Activated CD4-positive, CD25-positive, alpha-beta regulatory T cell treated with anti-CD3 and anti-CD28 coated beads, Interleukin-2, amount 50 U/mL, for 24 hours (primary cell): Measurements from ENCODE around the gene NIPAL3.
"Not testable (repeated sequence)": the region's sequence is repeated elsewhere in the genome, so short reads cannot be mapped to it uniquely, and the experiment has no call there.

Experiments used
- ATAC-seq, 2 donors: fragments of 150-1000 bp; cut with Tn5 transposase; one replicate each; pipeline ENCODE4 v1.10.0; 2021; ENCODE audit warnings: mild to moderate bottlenecking in 1 of 2, moderate library complexity in 1 of 2

The NIPAL3 gene

DNA sequence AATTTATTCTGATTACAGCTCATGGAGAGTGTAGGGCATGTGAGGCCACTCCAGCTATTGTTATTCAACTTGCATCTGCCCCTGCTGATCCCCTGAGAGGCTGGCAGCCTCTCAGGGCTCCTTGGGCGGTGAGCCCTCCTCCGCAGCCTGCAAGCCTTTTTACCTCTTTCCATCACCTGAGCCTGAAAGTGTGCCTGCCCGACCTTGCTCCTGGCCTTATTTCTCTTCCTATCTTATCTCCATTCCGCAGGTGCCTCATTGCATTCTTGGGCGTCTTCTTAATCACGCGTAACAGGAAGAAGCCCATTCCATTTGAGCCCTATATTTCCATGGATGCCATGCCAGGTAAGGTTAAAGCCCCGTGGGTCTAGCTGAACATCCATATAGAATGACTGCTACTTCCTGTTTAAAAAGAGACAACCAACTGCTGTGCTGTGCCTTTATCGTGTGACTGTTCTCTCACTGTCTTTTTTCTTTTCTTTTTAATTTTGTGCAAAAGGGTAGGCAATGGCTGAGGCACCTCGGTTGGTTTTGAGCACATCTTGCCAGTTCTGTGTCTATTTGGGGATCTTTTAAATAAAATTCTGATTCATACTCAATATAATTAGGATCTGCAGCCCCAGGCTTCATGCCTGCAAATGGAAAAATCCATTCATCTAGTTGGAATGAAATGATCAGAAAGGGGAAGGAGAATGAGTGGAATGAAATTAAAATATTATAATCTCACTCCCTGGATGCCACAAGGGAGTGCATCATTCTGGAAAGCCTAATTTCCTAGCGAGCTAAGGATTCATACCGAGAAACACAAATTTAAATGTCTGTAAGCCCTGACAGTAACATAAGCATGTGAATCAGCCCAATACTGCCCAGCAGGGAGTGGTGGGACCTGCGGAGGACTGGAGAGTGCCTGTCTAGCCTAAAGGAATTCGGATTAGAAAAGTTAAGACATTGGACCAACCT lies 48.5 kb downstream of the NIPAL3 start:
- ATAC-seq, result no peak

DNA sequence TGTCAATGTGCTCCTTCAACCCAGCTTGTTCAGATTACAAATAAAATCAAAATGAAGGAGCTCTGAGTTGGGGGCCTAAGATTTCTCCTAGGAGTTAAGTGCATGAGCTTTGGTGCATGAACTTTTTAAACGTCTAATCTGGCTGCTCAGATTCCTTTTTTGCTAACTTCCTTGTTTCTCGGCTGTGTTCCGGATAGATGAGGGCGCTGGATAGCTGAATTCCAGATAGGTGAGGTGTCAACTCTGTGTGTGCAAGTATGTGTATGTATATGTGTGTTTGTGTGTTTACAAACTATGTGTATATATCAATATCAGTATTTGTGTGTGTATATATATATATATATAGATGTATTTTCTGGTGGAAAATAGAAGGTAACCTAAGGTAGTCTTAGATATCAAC lies 49.5 kb downstream of the NIPAL3 start:
- no peak for ATAC-seq

DNA sequence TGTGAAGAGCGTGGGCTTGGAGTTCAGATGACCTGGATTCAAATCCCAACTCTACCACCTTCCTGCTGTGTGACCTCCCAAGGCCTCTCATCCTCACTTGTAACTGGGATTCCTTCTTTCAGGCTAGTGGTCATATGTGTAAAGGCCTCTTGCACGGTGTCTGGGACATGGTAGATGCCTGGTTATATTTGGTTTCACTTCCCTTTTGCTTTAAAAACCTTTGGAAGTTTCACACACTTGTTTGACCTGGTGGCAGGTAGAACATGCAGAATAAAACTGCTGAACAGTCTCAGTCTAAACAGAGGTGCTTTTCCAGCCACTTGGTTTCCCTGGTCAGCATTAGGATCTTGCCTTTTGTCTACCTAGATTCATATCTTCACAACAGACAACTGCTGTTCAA lies 50.0 kb downstream of the NIPAL3 start:
- ATAC-seq, result no peak

DNA sequence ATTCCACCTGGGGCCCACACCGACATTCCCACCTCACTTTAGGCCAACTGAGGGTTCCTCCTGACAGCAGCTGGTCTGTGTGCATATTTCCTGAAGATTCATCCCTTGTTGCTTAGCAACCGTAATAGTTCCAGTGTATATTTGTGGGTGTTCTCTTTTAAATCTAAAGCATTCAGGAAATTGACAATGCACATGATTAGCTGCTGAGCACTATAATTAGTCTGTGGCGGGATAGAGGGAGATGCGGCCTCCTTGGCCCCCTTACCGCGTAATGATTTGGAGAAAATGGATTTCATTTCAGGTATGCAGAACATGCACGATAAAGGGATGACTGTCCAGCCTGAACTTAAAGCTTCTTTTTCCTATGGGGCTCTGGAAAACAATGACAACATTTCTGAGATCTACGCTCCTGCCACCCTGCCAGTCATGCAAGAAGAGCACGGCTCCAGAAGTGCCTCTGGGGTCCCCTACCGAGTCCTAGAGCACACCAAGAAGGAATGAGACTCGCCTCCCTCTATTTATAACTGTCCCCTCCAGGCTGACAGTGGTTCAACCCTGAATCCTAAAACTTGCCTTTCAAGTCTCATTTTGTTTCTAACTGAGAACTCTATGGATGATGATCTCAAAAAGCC lies 53.2 kb downstream of the NIPAL3 start:
- ATAC-seq, result no peak

DNA sequence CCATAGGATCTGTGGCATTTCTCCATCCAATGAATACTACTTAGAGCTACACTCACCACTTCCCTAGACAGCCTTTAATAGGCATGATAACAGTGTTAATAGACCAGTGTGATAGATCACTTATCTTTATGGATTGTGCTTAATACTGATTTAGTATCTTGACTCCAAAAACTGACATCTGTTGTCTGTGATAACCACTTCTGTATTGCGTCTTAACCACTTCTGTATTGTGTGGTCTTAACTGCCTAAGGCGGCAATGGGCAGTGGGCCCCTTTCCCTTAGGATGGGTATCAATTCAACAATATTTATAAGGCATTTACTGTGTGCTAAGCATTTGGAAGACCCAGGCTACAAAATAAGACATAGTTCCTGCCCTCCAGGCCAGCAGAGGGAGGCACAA lies 55.0 kb downstream of the NIPAL3 start:
- no peak for ATAC-seq

DNA sequence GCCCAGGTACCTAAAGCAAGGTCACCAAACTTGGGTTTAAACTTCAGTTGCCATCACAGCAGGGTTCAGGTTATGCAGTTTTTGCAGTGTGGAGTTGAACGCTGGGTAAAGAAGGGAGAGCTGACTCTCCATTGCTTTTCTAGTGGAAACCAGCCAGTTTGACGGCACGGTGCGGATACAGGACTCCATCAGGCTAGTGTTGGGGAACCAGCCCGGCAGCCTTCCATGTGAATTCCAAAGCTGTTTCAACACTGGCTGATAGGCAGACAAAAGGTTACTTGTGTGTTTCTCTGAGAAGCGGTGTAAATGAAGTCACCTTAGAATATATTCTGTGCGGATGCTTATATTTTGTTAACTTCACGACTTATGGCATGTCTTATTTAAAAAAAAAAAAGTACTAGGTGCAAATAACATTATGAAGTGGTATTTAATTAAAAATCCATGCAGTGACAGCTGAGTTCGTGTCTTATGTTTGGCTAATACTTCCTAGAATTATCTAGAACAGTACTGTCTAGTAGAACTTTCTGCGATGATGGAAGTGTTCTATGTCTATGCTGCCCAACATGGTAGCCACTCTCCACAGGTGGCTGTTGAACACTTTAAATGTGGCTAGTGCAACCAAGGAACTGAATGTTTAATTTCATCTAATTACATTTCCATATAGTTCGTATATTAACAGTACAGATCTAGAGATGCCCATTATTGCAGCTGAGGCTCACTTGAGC lies 57.1 kb downstream of the NIPAL3 start:
- no peak for ATAC-seq

DNA sequence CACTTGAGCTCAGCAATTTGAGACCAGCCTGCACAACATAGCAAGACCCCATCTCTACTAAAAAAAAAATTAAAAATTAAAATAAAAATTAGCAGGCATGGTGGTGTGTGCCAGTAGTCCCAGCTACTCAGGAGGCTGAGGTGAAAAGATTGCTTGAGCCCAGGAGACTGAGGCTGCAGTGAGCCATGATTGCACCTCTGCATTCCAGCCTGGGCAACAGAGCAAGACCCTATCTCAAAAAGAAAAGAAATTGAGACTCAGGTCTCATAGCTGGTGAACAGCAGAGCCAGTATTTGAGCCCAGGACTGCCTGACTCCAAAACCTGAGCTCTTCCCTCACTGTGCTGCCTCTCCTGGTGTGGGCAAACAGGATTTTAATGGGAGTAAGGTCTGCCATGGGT lies 58.6 kb downstream of the NIPAL3 start:
- ATAC-seq, result no peak

DNA sequence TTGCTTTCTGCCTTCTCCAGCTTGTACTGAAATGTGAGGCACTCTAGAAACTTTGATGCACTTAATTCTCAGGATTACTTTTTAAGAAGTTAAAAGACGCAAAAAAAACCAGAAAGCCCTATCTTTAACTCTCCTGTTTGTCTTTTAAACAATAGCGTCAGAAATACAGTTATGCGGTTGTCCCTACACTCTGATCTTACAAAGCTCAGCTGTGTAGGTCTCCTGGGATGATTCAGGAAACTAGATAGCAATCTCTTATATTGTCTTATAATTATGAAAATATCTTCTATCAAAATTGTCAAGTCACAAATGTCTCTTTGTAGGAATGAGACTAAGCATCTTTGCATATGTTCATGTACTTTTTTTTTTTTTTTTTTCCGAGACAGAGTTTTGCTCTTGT lies 60.1 kb downstream of the NIPAL3 start:
- ATAC-seq, result no peak

DNA sequence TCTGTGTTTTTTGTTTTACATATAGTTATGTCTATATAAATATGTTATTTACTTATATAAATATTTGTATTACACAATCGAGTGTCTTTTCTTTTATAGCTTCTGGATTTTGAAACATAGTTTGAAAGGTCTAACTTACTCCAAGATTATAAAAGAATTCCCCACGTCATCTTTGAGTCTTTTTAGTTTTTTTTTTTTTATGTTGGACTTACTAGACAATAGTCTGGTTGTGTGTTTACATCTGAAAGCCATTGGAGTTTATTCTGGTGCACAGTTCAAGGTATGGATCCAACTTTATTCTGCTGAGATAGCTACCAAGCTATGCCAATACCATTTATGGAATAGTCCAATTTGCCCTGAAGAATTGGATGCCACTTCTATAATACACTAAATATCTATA lies 61.0 kb downstream of the NIPAL3 start:
- ATAC-seq, result no peak

DNA sequence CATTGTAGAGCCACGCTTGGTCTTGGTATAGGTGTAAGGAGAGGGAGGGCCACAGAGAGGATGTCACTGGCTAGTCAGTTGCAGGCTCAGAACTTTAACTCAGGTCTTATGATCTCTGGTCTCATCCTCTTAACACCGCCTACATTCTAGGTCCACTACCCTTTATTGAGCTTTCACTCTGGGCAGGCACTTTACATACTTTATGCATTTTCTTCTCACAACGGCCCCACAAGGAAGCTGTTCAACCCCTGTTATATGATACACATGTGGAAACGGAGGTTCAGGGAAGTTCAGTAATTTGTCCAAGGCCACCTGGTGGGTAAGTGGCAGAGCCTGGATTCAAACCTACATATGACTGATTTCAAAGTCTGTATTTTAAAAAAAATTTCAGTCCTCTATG lies 61.7 kb downstream of the NIPAL3 start:
- ATAC-seq, result no peak

DNA sequence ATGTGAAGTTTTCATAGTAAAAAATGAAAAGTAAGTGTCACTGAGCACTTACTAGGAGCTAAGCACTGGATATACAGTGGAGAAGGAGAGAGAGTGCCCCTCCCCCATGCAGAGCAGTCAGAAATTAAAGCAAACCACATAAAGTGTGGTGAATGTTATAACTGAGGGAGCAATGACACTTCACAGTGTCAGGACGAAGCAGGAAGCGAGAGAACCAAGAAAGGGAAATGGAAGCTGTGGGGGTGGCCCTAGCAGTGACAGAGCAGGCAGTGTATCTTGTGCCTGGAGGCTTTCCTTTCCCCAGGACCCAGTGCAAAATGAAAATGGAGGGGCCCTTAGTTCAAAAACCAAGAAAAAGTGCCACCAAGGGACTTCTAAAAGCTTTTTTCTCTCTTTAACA lies 65.5 kb downstream of the NIPAL3 start:
- peak; percentile 70 to 76 for ATAC-seq

DNA sequence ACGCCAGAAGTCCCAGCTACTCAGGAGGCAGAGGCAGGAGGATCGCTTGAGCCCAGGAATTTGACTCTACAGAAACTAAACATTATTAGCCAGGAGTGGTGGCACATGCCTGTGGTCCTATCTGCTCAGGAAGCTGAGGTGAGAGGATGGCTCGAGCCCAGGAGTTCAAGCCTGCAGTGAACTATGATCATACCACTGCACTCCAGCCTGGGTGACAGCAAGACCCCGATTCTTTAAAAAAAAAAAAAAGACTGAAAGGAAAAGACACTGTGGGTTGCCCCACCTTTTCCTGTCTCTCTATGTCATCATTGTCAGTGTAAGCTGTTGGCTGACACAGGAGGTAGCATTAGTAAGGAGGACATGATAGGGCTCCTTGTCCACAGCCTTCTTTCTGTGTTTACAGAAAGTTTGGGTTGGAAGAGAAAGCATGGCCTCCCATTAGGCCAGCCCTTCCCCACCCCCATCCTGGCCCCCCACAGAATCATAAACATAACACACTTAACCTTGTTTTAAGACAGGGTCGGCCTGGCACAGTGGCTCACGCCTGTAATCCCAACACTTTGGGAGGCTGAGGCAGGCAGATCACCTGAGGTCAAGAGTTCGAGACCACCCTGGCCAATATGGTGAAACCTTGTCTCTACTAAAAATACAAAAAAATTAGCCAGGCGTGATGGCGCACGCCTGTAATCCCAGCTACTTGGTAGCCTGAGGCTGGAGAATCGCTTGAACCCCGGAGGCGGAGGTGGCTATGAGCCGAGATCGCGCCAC lies 66.4 kb downstream of the NIPAL3 start:
- ATAC-seq, result peak; percentile 52 to 53

DNA sequence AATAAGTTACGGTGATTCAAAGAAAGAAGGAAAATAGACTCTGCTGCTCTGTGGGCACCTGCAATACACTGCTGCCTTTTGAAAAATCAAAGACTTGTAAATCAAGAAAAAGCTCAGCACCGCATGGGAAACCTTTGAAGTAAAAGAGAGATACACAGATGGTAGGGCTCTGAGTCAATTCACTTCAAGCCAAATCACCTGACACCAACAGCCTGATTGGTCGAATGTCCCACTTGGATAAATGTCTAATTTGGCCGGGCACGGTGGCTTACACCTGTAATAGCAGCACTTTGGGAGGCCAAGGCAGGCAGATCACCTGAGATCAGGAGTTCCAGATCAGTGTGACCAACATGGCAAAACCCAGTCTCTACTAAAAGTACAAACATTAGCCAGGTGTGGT lies 67.8 kb downstream of the NIPAL3 start:
- peak; percentile 22 to 35 for ATAC-seq

DNA sequence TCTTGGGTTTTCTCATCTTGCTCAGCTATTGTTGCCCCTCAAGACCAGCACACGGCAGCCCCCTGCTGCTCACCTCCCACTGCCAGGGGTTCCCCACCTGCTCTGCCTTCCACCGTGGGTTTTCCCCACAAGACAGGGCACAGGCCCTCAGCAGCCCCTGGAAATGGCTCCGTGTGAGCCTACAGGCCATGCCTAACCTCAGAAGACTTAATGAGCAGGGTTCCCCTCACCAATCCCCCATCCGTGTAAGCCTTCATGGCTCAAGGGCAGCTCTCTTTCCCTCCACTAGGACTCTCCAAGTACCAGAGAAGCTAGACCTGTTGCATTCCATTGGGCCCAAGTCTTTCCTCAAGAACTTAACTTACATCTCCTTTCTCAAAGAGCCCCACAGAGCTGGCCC lies 68.6 kb downstream of the NIPAL3 start:
- no peak for ATAC-seq

DNA sequence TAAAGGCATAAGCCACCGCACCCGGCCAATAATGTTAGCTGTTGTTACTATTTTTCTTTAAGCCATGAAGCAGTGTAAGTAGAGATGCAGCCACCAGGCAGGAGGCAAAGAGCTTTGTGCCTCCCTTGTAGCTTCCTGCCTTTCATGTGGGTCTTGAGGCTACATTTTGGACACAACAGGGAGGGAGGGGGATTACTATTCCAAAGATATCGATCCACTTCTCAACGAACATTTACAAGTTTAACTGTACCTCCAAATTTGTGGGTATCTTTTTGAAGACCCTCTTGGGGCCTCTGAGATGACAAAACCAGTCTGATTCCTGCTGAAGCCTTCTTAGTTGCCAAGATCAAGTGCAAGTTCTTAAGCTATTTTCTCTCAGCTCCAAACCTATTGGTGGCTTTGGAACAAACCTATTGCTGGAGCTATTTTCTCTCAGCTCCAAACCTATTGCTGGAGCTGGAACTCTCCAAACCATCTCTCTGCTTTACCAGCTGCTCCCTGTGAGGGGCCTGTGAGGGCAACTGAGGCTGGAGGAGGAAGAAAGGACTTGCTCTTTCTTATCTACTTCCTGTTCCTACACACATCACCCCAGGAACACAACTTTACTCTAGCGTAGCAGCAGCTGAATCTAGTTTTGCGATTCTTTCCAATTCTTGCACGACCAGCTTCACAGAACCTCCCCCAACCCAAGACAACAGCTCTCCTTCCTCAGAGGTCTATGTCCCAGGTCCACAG lies 70.9 kb downstream of the NIPAL3 start:
- ATAC-seq, result no peak

DNA sequence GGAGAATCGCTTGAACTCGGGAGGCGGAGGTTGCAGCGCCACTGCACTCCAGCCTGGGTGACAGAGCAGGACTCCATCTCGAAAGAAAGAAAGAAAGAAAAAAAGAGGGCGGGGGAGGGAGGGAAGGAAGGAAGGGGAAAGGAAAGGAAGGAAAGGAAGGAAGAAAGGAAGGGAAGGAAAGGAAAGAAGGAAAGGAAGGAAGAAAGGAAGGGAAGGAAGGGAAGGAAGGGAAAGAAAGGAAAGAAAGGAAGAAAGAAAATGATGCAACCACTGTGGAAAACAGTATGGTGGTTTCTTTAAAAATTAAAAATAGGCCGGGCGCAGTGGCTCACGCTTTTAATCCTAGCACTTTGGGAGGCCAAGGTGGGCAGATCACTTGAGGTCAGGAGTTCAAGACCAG lies 71.9 kb downstream of the NIPAL3 start:
- no peak for ATAC-seq

DNA sequence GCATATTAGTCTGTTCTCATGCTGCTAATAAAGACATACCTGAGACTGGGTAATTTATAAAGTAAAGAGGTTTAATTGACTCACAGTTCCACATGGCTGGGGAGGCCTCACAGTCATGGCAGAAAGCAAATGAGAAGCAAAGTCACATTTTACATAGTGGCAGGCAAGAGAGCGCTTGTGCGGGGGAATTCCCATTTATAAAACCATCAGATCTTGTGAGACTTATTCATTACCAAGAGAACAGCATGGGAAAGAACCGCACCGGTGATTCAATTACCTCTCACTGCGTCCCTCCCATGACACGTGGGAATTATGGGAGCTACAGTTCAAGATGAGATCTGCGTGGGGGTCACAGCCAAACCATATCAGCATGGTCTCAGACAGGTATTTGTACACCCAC lies 72.6 kb downstream of the NIPAL3 start:
- peak; percentile 82 to 85 for ATAC-seq

DNA sequence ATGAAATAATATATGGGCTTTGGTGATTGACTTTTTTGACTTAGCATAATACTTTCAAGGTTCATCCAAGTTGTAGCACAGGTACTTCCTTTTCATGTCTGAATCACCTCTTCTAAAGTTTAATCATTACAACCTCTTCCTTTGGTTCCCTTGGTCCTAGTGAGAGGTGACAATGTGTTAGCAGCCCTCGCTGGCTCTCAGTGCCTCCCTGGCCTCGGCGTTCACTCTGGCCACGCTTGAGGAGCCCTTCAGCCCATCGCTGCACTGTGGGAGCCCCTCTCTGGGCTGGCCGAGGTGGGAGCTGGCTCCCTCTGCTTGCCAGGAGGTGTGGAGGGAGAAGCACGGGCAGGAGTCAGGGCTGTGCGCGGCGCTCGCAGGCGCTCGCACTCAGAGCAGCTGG lies 74.1 kb downstream of the NIPAL3 start:
- no peak for ATAC-seq

DNA sequence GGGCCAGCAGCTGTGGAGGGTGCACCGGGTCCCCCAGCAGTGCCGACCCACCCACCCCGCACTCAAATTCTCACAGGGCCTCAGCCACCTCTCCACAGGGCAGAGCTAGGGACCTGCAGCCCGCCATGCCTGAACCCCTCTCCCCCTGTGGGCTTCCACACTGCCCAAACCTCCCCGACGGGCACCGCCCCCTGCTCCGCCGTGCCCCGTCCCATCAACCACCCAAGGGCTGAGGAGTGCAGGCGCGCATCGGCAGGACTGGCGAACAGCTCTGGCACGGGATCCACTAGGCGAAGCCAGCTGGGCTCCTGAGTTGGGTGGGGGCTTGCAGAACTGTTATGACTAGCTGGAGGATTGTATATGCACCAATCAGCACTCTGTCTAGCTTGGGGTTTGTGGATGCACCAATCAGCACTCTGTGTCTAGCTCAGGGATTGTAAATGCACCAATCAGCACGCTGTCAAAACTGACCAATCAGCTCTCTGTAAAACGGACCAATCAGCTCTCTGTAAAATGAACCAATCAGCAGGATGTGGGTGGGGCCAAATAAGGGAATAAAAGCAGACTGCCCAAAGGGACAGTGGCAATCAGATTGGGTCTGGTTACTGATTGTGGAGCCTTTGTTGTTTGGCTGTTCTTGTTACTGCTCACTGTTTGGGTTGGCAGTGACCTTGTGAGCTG lies 74.6 kb downstream of the NIPAL3 start:
- no peak for ATAC-seq

DNA sequence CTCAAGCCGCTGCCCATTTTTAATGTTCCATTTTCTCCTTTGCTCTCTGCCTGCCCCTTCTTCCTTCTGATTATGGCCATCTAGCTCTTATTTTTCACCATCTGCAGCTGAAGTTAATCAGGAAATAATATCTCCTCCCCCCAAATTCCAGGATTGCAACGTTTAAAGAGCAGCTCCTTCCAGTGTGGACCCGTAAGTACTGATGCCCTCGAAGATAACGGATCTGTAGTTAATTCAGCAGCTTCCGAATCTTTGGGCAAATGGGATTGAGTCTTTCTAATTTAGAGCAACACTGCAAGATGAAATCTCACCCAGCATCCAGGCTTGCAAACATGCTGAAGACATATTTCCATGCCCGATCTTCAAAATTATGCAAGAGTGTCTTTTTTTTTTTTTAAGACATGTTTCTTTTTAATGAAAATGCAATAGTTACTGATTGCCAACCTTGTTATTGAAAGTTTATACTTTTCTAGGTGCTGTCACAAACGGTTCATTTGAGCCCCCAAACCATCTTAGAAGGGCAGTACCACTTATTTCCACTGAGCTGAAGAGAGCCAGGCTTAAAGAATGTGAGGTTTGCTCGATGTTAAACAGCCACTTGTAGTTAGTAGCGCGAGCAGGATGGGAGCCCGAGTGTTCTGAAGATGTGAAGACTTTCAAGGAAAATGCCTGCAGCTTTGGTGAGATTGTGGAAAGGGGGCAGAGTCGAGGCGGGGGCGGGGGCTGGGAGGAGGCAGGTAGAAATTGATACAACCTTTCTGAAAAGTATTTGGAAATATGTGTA lies 76.2 kb downstream of the NIPAL3 start:
- no peak for ATAC-seq

DNA sequence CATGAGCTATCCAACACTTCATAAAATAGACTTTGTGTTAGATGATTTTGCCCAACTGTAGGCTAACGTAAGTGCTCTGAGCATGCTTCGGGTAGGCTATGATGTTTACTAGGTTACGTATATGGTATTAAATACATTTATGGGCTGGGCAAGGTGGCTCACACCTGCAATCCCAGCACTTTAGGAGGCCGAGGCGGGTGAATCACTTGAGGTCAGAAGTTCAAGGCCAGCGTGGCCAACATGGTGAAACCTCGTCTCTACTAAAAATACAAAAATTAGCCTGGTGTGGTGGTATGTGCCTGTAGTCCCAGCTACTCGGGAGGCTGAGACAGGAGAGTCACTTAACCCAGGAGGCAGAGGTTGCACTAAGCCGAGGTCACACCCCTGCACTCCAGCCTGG lies 77.3 kb downstream of the NIPAL3 start:
- ATAC-seq, result not testable (repeated sequence)
